Progenitor cell of endocrine pancreas (in vitro differentiated cells): Measurements from ENCODE around the gene MPC1L. TPM values are rescaled to one million over a fixed set of nuclear protein-coding genes. Genes with fewer than 3 reads are reported as not detected.
"Not testable (repeated sequence)": the region's sequence is repeated elsewhere in the genome, so short reads cannot be mapped to it uniquely, and the experiment has no call there.

ENCODE experiments used
- DNase-seq: peaks from one replicate; pipeline ENCODE4 v3.0.0; 2021; ENCODE audit warnings: low spot score; ENCODE audit not compliant: unreplicated experiment
- H3K27ac Mint-ChIP-seq: 2 replicates; pipeline ENCODE4 v1.8.0; 2021; ENCODE audit warnings: mild to moderate bottlenecking, moderate library complexity, mixed read lengths
- H3K27me3 Mint-ChIP-seq: 2 replicates; pipeline ENCODE4 v1.8.0; 2021; ENCODE audit warnings: mixed read lengths
- H3K36me3 Mint-ChIP-seq: 2 replicates; pipeline ENCODE4 v1.8.0; 2022; ENCODE audit warnings: mixed read lengths; ENCODE audit not compliant: insufficient read depth
- H3K4me1 Mint-ChIP-seq: 2 replicates; pipeline ENCODE4 v1.8.0; 2021; ENCODE audit warnings: low read depth, mixed read lengths
- H3K4me3 Mint-ChIP-seq: 2 replicates; pipeline ENCODE4 v1.8.0; 2021; ENCODE audit warnings: low read depth, mild to moderate bottlenecking, moderate library complexity, mixed read lengths
- H3K9me3 Mint-ChIP-seq: 2 replicates; pipeline ENCODE4 v1.8.0; 2021; ENCODE audit warnings: low read depth, mixed read lengths
- CTCF ChIP-seq: fragments of 200-600 bp; sonication (generic); IDR thresholded peaks from one replicate; pipeline ENCODE4 v1.5.0; 2021; ENCODE audit warnings: antibody characterized with exemption, mild to moderate bottlenecking; ENCODE audit not compliant: unreplicated experiment
- long read RNA-seq: library from polyadenylated mRNA; unstranded; transcript quantifications from one replicate; pipeline ENCODE4 v2.0.0, GENCODE V29; 2020
- total RNA-seq: library from RNA; stranded (reverse); gene quantifications from 2 replicates; pipeline ENCODE4 v1.2.1, GENCODE V29; 2021

MPC1L gene
- not detected in 2 replicates for total RNA-seq
- long read RNA-seq: 0 reads

GRCh38 chrX:40623139-40623536, at the start of gene MPC1L:
Gene MPC1L (plus strand): TSS chrX:40623428. CDS start chrX:40623566, 138 bp downstream.
- Mint-ChIP-seq H3K36me3 (peaks cover 5% of the 10 kb centered on the region), H3K27ac (no peak within 1 kb of the TSS), H3K4me1 (no peaks in the 10 kb centered on the region), H3K4me3 (no peak within 1 kb of the TSS), H3K27me3 (no peaks in the 10 kb centered on the region), H3K9me3 (peaks cover 12% of the 10 kb centered on the region)
- no peak for DNase-seq
- no peak for TF ChIP-seq CTCF

- Mint-ChIP-seq H3K4me1 (peaks cover 5% of the 10 kb centered on the region), H3K27ac (no peak overlapping the region), H3K36me3 (no peaks in the 10 kb centered on the region), H3K4me3 (no peak overlapping the region), H3K9me3 (peaks cover 8% of the 10 kb centered on the region), H3K27me3 (no peaks in the 10 kb centered on the region)
- peak; percentile 36 for TF ChIP-seq CTCF
- DNase-seq: no peak
These were observed 49.5 kb upstream of the MPC1L start for GRCh38 chrX:40573763-40574162.

GRCh38 chrX:40575411-40575810, 47.8 kb upstream of the MPC1L start:
- DNase-seq, H3K4me3 Mint-ChIP-seq, H3K4me1 Mint-ChIP-seq, H3K27me3 Mint-ChIP-seq, H3K27ac Mint-ChIP-seq, H3K36me3 Mint-ChIP-seq, H3K9me3 Mint-ChIP-seq: not testable (repeated sequence)

GRCh38 chrX:40576291-40576690, 46.9 kb upstream of the MPC1L start:
- H3K27me3 Mint-ChIP-seq: no peaks in the 10 kb centered on the region
- H3K4me3 Mint-ChIP-seq: no peak overlapping the region
- no peak for DNase-seq
- no peak overlapping the region for H3K27ac Mint-ChIP-seq
- no peaks in the 10 kb centered on the region for H3K36me3 Mint-ChIP-seq
- peaks cover 8% of the 10 kb centered on the region for H3K9me3 Mint-ChIP-seq
- H3K4me1 Mint-ChIP-seq: peaks cover 6% of the 10 kb centered on the region
- no peak for TF ChIP-seq CTCF

GRCh38 chrX:40578039-40578695, 45.1 kb upstream of the MPC1L start:
- peaks cover 12% of the 10 kb centered on the region for H3K9me3 Mint-ChIP-seq
- no peak overlapping the region for H3K4me3 Mint-ChIP-seq
- DNase-seq: no peak
- no peak for TF ChIP-seq CTCF
- H3K27ac Mint-ChIP-seq: peak overlapping the region; percentile 79
- no peaks in the 10 kb centered on the region for H3K36me3 Mint-ChIP-seq
- no peaks in the 10 kb centered on the region for H3K27me3 Mint-ChIP-seq
- H3K4me1 Mint-ChIP-seq: peaks cover 8% of the 10 kb centered on the region

GRCh38 chrX:40579141-40579540, 44.1 kb upstream of the MPC1L start:
- peaks cover 8% of the 10 kb centered on the region for H3K4me1 Mint-ChIP-seq
- no peak overlapping the region for H3K4me3 Mint-ChIP-seq
- no peaks in the 10 kb centered on the region for H3K27me3 Mint-ChIP-seq
- H3K27ac Mint-ChIP-seq: no peak overlapping the region
- DNase-seq: no peak
- no peak for TF ChIP-seq CTCF
- H3K9me3 Mint-ChIP-seq: peaks cover 18% of the 10 kb centered on the region
- H3K36me3 Mint-ChIP-seq: no peaks in the 10 kb centered on the region
